Neural progenitor cell (in vitro differentiated cells): ENCODE measurements around the gene NTM.

Experiments
- EZH2 ChIP-seq: fragments of 200-600 bp; sonication (generic); IDR thresholded peaks from 2 replicates; pipeline ENCODE4 v1.6.1; 2017; ENCODE audit warnings: antibody characterized with exemption, mild to moderate bottlenecking, moderate library complexity
- TF ChIP-seq, protein P1 (sequence below): fragments of 200-600 bp; sonication (generic); IDR thresholded peaks from 2 replicates; pipeline ENCODE4 v1.5.1; 2017; ENCODE audit warnings: antibody characterized with exemption, mild to moderate bottlenecking

- no peak for TF ChIP-seq EZH2
- TF ChIP-seq, protein P1, sequence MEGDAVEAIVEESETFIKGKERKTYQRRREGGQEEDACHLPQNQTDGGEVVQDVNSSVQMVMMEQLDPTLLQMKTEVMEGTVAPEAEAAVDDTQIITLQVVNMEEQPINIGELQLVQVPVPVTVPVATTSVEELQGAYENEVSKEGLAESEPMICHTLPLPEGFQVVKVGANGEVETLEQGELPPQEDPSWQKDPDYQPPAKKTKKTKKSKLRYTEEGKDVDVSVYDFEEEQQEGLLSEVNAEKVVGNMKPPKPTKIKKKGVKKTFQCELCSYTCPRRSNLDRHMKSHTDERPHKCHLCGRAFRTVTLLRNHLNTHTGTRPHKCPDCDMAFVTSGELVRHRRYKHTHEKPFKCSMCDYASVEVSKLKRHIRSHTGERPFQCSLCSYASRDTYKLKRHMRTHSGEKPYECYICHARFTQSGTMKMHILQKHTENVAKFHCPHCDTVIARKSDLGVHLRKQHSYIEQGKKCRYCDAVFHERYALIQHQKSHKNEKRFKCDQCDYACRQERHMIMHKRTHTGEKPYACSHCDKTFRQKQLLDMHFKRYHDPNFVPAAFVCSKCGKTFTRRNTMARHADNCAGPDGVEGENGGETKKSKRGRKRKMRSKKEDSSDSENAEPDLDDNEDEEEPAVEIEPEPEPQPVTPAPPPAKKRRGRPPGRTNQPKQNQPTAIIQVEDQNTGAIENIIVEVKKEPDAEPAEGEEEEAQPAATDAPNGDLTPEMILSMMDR: peak; percentile 70
Observed at GRCh38 chr11:131465746-131466145, 95.3 kb downstream of the NTM start.
